ENCODE measurements around the gene NFIC.
A peak's percentile ranks its signal among the peaks of the same experiment; 100 is the strongest.
"Not testable (repeated sequence)": the region's sequence is repeated elsewhere in the genome, so short reads cannot be mapped to it uniquely, and the experiment has no call there.

Gene NFIC

DNA sequence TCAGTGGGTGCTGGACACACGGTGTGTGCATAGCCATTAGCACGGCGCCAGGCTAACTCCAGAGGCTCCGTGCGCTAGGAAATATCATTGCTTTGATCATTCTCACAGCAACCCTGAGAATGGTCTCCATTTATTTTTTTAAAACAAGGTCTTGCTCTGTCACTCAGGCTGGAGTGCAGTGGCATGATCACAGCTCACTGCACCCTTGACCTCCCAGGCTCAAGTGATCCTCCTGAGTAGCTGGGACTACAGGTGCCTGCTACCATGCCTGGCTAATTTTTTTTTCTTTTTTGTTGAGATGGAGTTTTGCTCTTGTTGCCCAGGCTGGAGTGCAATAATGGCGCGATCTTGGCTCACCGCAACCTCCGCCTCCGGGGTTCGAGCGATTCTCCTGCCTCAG lies 55.3 kb downstream of the NFIC start:
- DNase-seq (ENCODE audit: low read depth) = not testable (repeated sequence)

DNA sequence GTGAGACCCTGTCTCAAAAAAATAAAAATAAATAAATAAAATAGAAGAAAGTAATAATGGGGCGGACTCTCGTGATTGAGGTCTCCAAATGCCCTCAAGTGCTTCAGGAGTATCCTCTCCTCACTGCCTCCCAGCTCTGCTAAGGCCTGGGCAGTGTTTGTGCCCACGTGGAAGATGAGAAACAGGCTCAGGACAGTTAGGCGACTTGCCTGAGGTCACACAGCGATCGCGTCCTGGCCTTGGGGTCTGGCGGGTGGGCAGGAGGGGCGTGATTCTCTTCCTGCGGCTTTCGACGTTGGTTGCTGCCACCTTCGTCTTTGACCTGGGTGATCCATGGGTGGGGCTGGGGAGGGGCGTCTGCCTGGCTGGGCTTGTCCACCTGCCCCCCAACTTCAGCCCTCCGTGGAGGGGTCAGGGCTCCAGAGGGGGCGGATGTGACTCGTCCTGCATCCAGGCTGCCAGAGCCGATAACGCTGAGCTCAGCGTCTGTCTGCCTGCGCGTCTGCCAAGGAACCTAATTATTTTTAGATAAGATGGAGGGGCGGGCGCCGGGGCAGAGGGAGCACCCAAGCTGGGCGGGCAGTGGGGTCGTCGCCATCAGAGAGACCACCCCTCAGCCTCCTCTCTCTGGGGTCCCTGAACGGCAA lies 56.9 kb downstream of the NFIC start:
- no peak for DNase-seq (ENCODE audit: low read depth)

DNA sequence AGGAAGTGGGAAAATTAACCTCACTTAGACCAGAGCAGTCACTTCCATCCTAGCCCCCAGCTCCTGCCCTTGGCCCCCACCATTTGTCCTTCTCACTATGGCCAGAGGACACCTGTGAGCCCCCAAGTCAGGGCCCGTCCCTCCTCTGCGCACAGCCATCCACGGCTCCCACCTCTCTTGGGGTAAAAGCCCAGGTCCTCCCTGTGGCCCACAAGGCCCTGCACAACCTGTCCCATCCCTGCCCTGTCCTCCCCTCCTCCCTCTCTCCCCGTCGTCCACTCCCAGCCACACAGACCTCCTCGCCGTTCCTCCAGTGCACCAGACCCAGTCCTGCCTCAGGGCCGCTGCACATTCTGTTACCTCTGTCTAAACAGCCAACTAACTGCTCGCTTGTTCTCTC lies 60.0 kb downstream of the NFIC start:
- DNase-seq (ENCODE audit: low read depth) = no peak

DNA sequence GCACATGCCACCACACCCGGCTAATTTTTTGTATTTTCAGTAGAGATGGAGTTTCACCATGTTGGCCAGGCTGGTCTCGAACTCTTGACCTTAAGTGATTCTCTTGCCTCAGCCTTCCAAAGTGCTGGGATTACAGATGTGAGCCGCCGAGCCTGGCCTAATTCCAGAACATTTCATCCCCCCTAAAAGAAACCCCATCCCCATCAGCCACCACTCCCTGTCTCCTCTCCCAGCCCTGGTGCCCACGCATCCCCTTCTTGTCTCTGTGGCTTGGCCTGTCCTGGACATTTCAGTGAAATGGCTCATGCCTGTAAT lies 63.9 kb downstream of the NFIC start:
- DNase-seq (ENCODE audit: low read depth) = peak; percentile 80

DNA sequence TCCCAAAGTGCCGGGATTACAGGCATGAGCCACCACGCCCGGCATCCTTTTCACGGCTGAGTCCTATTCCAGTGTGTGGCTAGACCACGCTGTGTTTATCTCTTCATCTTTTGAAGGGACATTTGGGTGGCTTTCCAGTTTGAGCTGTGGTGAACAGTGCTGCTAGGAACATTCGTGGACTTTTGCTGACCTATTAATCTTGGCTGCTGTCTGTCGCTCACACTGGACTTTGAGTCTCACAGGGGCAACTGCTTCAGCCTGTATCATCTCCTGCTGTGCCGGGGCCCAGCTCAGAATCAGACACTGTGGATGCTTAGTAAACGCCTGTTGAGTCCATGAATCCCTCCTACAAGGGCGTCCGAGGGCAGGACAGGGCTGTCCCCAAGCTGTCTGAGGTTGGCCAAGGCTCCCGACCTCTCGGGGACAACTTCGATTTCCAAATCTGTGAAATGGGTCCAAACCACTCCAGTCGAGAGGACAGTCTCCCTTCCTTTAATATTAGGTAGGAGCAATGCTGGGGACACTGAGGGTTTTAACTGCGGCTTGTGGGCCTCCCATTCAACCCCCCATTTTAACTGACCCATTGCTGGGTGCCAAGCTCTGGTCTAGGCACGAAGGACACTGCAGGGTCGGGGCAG lies 65.5 kb downstream of the NFIC start:
- DNase-seq (ENCODE audit: low read depth) = no peak

DNA sequence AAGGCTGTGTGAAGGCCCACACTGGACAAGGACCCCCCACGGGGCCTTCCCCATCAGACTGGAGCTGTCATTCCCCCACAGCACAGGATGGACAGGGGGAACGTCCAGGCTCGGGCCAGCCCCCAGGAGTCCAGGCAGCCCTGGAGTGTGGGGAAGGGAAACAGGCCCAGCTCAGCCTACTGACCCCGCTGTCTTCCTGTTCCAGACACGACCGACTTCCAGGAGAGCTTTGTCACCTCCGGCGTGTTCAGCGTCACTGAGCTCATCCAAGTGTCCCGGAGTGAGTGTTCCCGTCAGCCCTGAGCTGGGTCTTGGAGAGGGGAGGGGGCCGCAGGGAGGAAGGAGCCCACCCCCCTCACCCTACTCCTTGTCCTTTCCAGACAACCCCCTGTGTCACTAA lies 66.9 kb downstream of the NFIC start:
- no peak for DNase-seq (ENCODE audit: low read depth)

DNA sequence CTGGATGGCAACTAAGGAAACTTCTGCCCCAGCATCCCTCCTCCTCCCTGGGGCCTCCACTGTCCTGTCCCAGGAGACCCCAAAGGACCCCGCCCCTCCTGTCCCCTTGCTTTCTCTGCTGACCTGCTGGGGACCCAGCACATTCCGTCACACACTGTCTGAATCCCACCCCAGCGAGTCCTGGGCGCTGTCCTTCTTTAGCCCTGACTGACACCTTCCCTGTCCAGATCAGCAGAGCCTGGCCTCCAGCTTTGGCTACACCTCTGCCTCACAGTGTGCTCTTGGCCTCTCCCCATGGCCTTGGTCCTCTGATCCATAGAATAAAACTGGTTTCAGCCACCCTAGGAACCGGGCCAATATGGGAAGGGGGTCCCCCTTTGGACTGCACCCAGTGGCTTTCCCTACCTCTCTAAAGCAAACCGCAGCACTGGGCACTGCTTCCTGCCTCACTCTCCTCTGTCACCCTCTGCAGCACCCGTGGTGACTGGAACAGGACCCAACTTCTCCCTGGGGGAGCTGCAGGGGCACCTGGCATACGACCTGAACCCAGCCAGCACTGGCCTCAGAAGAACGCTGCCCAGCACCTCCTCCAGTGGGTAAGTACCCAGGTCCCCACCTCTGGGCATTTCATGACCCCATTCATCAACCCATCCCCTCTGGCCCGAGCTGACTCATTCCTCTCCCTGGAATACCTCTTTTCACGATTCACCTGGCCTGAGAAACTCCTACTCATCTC lies 67.6 kb downstream of the NFIC start:
- DNase-seq (ENCODE audit: low read depth) = no peak

DNA sequence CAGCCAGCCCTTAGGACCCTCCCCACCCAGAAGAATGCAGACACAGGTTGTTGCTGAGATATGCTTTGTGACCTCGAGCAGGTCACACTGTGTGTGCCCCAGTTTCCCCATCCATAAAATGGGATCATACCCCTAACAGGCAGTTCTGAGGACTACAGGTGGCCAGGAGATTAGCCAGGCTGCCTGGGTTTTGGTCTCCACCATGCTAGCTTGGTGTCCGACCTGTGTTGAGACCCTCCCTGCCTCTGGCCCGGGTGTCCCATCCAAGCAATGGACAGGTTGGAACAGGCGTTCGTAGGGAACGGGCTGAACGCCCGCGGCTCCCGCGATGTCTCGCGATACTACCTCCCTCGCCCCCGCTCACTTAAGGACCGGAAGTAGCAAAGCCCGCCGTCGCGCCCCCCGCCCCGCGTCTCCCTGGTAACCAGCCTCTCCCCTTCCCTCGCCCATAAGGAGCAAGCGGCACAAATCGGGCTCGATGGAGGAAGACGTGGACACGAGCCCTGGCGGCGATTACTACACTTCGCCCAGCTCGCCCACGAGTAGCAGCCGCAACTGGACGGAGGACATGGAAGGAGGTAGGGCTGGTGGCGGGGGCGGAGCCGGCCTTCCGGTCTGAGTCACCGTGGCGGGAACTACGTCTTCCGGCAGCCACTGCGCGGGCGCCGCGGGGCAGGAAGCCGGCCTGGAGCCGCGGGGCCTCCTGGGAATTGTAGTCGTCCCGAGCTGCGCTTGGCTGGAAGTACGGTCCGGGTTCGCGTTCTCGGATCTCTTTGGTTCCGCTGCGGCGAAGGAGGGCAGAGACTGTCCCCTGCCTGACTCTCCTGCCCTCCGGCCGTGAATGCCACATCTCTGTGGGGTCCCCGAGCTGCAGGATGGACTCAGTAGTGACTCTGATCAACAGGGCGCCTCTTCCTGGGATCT lies 68.5 kb downstream of the NFIC start:
- peak; percentile 96 for DNase-seq (ENCODE audit: low read depth)

DNA sequence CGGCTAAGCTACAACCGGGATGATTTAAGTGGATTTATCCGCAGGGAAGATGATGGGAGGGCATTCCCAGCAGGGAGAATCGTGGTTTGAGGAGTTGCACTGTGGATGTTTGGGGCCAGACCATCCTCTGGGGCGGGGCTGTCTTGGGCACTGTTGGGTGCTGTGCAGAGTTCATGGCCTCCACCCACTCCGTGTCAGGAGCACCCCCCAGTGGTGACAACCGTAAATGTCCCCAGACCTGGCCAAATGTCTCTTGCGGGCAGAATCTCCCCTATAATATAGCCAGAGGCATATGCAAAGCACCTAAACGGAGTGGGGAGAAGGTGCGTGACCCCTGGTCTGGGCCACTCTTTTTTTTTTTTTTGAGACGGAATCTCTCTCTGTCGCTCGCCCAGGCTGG lies 73.7 kb downstream of the NFIC start:
- DNase-seq (ENCODE audit: low read depth) = no peak

DNA sequence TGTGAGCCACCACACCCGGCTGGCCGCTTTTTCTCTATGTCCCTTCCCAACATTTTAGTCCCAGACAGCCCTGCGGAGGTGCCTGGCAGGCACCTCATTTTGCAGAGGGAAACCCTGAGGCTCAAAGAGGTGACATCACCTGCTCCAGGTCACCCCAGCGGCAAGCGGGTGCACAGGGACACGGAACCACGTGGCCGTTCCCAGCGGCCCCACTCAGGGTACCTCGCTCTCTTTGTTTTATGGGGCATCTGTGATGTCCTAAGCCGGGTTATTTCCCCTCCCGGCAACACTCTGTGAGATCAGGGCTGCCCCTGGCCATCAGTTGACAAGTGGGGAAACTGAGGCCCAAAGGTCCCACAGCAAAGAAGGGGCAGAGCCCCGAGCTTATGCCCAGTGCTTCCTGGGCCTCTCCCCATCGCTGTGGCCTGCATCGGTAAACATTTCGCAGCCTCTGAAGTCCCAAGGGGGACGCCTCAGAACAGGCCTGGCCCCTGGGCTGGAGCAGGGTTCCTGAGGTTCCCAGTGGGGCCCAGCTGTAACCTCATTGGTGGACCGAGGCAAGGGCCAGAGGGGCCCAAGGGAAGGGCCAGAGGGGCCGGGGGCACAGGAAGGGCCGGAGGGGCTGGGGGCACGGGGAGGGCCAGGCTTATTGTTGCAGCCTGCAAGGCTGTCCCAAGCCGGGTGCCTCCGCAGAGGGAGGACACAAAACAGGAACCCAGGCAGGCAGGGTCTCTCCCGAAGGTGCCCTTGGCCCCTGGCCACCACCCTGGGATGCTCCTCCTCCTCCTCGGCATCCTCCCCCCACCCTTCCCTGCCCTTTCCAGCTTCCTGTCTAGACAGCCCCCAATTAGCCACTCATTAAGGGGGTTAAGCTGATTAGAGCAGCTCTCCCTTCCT lies 75.0 kb downstream of the NFIC start:
- no peak for DNase-seq (ENCODE audit: low read depth)

DNA sequence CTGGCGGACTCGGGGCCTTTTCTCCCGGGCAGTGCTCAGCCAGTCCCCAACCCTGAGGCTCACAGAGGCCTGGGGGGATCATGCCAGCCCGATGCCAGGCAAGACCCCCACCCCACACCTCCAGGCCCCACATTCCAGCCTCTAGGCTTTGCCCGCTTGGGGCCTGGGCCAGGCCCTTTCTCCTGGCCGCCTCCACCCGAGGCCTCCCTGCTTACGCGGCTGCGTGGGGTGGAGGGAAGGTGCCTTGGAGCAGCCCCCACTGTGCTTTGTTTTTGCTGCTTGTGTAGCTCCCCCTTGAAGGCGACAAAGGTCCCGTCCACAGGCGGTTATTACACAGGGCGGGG lies 75.6 kb downstream of the NFIC start:
- DNase-seq (ENCODE audit: low read depth) = no peak

DNA sequence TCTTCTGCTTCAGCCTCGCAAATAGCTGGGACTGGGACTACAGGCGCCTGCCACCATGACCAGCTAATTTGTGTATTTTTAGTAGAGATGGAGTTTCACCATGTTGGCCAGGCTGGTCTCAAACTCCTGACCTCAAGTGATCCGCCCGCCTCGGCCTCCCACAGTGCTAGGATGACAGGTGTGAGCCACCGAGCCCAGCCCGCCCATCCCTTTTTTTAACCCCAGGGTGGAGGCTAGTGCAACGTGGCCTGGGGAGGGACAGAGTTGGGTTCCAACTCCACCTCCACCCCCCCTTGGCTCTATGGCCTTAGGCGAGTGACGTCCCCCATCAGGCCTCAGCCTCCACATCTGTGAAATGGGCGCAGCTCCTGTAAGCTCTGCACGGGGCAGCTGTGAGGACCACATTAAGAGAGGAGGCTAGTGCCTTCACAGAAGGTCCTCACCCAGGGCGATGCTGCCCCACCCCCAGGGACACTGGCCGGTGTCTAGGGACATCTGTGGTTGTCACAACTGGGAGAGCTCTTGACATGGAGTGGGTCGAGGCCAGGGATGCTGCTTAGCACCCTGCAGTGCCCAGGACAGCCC lies 76.2 kb downstream of the NFIC start:
- DNase-seq (ENCODE audit: low read depth) = no peak

DNA sequence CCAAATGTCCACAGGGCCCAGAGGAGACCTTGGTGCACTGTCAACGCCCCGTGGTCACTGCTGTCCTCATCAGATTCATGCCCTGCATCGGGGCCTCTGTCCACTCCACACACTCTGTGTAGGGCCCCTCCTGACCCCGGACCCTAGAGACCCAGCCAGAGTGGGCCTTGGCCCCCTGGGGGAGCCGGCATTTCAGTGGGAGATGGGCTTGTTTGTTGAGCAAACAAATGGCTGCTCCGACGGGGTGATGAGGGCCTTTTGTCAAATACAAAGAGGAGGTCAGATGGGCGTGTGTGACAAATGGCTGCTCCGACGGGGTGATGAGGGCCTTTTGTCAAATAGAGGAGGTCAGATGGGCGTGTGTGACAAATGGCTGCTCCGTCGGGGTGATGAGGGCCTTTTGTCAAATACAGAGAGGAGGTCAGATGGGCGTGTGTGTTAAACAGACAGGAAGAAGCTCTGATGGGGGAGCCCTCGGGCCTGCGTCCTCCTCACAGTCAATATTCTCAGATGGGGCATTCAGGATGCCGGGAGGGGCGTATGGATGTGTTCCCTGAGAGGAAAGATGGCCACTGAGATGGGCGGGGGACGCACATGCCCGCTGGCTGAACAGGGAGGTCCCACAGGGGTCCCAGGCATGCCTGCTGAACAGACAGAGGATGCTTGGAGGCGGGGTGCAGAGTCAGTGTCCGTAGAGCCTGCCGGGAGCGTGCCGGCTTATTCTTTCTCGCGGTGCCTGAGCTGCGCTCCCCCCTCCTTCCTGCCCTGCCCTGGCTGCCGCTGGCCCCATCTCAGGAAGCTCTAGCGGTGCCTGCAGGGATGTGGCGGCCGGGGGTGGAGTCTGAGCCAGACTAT lies 77.7 kb downstream of the NFIC start:
- peak; percentile 48 for DNase-seq (ENCODE audit: low read depth)

DNA sequence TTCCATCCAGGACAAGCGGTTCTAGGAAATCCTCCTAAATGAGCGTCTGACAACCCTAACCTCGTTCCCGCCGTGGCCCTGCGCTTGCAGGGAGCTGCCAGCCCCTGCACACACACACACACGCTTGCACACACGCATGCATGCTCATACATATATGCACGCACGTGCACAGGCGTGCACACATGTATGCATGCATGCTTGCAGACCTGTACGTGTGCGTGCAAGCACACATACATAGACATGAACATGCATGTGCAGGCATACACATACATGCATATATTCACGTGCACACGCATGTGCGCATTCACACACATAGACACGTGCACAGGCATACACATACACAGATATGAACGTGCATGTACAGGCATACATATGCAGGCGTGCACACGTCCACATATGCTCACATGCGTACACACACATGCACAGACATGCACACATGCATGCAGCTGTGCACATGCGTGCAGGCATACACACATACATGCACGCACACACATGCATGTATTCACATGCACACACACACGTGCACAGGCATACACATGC lies 78.4 kb downstream of the NFIC start:
- DNase-seq (ENCODE audit: low read depth) = peak; percentile 18

DNA sequence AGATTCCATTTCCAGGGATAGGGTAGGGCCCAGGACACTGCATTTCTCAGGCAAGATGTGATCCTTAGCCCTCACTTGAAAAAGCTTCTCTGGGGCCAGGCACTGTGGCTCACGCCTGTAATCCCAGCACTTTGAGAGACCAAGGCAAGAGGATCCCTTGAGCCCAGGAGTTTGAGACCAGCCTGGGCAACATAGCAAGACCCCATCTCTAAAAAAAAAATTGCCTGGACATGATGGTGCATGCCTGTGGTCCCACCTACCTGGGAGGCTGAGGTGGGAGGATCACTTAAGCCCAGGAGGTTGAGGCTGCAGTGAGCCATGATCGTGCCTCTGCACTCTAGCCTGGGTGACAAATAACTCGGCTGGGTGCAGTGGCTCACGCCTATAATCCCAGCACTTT lies 80.3 kb downstream of the NFIC start:
- DNase-seq (ENCODE audit: low read depth) = not testable (repeated sequence)

DNA sequence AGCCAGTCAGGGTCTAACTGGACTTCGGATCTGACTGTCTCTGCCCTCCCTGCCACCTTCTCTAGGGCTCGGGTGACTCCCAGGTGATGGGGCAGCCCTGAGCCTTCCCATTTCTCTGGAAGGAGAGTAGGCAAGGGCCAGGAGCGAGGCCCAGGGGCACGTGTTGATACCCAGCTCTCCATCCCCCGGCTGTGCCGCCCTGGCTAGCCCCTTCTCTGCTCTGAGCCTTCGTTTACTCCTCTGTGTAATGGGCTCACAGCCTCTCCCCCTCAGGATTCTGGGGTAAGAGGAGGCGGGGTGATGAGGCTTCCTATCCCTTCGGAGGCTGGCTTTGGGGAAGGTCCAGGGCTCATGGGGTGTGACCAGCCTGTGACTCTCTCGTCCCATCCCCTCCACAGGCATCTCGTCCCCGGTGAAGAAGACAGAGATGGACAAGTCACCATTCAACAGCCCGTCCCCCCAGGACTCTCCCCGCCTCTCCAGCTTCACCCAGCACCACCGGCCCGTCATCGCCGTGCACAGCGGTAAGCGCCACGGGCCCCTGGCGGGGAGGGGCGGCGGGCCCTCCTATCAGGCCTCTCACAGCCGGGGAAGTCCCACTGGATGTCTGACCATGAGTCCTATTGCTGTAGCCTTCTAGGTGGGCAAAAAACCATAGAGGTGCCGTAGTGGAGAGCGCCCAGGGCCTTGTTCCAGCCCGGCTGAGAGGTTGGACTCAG lies 82.4 kb downstream of the NFIC start:
- no peak for DNase-seq (ENCODE audit: low read depth)

DNA sequence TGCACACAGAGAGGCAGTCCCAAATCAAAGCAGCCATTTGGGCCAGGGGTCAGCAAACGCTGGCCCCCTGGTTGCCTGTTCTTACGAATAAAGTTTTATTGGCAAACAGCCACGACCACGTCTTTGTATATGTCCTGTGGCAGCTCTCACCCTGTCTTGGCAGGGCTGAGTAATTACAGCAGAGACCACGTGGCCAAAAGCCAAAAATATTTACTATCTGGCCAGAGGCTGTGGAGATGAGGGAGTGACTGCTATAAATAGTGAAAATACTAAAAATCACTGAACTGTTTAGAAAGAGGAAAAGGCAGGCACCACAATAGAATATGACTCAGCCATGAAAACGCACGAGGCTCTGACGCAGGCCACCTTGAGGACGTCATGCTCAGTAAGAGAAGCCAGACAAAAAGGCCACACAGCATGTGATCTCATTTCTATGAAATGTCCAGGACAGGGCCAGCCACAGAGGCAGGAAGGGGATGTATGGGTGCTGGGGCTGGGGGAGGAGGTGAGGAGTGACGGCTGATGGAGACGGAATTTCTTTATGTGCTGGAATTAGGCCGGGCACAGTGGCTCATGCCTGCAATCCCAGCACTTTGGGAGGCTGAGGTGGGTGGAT lies 84.5 kb downstream of the NFIC start:
- DNase-seq (ENCODE audit: low read depth) = peak; percentile 99

DNA sequence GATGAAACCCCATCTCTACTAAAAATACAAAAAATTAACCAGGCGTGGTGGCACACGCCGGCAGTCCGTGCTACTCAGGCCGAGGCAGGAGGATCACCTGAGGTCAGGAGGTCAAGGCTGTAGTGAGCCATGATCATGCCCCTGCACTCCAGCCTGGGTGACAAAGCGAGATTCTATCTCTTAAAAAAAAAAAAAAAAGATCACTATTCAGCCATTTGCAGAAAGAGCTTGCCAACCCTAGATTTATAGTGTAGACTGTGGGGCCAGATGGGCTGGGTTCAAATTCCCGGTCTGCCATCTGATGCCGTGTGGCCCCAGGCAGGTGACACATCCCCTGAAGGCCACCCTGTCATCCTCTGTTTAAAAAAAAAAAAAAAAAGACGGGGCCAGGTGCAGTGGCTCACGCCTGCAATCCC lies 85.1 kb downstream of the NFIC start:
- no peak for DNase-seq (ENCODE audit: low read depth)
